ENCODE measurements around the gene FADS3.

FADS3 gene

DNA sequence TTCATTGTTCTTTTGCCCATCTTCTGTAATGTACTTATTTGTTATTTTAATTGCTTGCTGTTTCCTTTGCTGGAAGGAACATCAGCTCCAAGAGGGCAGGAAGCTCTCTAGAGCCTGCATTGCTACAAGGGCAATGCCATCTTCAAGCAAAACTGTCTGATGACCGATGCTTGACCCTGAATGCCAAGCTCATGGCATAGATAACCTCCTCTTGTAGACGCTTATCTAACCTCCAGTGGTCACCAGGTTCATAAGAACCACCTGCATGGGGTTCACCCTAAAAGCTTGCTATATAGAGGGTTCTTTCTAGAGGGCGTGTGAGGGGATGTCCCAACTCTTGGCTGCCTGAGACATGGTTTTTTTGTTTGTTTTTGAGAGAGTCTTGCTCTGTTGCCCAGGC, 16.5 kb downstream of the FADS3 start:
- Histone ChIP-seq H3K9me3 (ENCODE audit: low read length) (no peaks in the 10 kb centered on the region), H3K4me1 (ENCODE audit: insufficient read depth, low read length) (peaks cover 12% of the 10 kb centered on the region), H3K27me3 (ENCODE audit: insufficient read depth, low read length) (no peaks in the 10 kb centered on the region), H2AFZ (ENCODE audit: low read depth, low read length) (no peak overlapping the region), H3K36me3 (ENCODE audit: insufficient read depth, low read length) (no peaks in the 10 kb centered on the region), H3K4me3 (ENCODE audit: low read length) (no peak overlapping the region)

DNA sequence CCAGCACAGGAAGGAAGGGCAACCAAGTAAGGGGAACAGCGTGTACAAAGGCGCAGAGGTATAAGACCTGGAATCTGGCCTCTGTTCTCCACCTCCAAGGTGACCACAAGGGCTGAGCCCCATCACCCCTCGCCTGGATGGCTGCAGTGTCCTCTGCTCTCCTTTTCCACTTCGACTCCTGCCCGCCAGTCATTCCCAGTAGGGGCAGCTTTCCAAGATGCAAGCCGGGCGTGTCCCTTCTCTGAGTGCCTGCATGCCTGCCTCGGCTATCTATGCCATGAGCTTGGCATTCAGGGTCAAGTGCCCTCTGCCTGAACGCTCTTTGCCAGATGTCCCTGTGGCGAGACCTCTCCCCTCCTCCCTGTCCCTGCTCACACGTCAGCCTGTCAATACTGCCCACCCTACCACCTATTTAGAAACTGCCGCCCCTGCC, 17.0 kb downstream of the FADS3 start:
- no peak overlapping the region for H2AFZ ChIP-seq (ENCODE audit: low read depth, low read length)
- H3K4me3 ChIP-seq (ENCODE audit: low read length): no peak overlapping the region
- H3K36me3 ChIP-seq (ENCODE audit: insufficient read depth, low read length): no peaks in the 10 kb centered on the region
- H3K4me1 ChIP-seq (ENCODE audit: insufficient read depth, low read length): peaks cover 16% of the 10 kb centered on the region
- no peaks in the 10 kb centered on the region for H3K9me3 ChIP-seq (ENCODE audit: low read length)
- no peaks in the 10 kb centered on the region for H3K27me3 ChIP-seq (ENCODE audit: insufficient read depth, low read length)

DNA sequence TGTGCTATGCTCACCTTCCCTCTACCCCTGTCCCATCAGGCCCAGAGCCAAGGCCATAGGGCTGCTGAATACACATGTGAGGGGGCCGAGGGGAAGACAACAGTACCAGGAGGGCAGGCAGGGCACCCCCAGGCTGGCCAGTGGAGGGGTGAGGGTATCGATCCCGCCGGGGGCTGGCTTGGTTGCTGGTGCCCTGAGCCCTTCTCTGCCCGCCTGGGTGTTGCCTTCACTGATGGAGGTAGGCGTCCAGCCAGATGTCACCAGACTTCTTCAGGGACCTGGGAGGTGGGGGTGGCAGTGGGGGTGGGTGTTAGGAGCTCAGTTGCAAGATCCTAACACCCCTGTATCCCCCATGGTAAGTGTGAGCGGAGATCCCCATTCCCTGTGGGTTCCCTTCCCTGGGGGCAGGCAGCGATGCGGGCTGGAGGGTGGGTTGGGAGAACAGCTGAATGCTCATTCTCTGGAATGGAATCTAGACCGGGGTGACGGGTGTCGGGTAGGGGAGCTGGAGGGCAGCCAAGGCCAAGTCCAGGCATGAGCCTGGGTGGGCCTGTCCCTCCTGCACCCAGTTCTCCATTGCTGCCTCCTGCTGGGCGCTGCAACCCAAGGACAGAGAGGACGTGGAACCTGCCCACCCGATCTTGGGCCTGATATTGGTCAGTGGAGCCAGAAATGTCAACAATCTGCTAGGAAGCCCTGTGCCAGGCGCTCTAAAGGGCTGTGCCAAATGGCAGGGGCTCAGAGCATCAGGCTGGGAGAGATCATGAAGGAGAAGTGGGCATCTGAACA, 17.6 kb downstream of the FADS3 start:
- H3K4me1 ChIP-seq (ENCODE audit: insufficient read depth, low read length): peaks cover 19% of the 10 kb centered on the region
- no peaks in the 10 kb centered on the region for H3K36me3 ChIP-seq (ENCODE audit: insufficient read depth, low read length)
- no peak overlapping the region for H3K4me3 ChIP-seq (ENCODE audit: low read length)
- no peaks in the 10 kb centered on the region for H3K9me3 ChIP-seq (ENCODE audit: low read length)
- no peak overlapping the region for H2AFZ ChIP-seq (ENCODE audit: low read depth, low read length)
- no peaks in the 10 kb centered on the region for H3K27me3 ChIP-seq (ENCODE audit: insufficient read depth, low read length)

DNA sequence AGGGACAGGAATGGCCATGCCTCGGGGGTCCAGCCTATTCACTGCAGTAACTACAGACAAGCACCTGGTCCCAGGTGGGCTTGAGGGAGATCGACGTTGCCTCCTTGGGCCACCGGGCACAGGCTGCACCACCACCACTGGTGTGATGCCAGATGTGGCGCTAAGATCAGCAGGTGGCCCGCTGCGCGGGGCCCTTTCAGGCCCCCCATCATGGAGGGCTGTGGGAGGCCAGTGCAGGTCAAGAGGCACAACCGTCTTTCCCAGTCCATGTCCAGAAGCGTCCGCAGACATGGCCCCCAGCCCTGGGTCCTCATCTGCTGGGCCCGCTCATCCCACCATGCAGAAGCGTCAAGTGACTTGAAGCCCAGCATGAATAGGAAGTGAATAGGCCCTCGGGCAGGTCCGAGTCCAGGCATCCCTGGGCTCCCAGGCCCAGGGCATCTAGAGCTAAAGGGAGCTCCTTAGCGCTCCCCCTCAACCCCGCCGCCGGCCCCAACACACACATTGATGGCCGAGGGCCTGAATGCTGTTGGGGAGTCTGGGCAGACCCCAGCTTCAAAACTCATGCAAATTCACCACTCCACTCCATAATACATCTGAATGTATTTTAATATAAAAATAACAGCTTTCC, 18.3 kb downstream of the FADS3 start:
- H2AFZ ChIP-seq (ENCODE audit: low read depth, low read length): no peak overlapping the region
- H3K4me1 ChIP-seq (ENCODE audit: insufficient read depth, low read length): peaks cover 19% of the 10 kb centered on the region

DNA sequence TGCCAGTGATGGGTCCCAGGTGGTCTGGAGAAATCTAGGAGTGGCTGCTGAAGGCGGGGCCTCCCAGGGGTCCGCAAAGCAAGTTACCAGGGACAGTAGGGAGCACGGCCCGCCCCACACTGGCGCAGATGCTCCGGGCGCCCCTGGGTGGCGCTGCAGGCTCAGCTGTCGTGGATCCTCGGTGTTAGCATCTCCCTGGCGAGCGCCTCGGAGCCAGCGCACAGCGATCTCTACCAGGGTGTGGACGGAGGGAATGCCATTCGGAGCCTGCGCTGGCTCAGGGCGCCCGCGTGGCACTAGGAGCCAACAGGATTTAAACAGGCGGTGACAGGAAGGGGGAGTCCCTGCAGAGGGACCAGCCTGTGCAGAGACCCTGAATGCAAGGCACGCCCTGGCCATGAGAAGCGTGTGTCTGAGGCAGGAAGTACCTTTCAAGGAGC, 20.2 kb downstream of the FADS3 start:
- no peaks in the 10 kb centered on the region for H3K27me3 ChIP-seq (ENCODE audit: insufficient read depth, low read length)
- peaks cover 19% of the 10 kb centered on the region for H3K4me1 ChIP-seq (ENCODE audit: insufficient read depth, low read length)
- H3K9me3 ChIP-seq (ENCODE audit: low read length): no peaks in the 10 kb centered on the region
- H3K4me3 ChIP-seq (ENCODE audit: low read length): no peak overlapping the region
- peaks cover 12% of the 10 kb centered on the region for H3K36me3 ChIP-seq (ENCODE audit: insufficient read depth, low read length)
- no peak overlapping the region for H2AFZ ChIP-seq (ENCODE audit: low read depth, low read length)

More for the DNA sequence above, 18.3 kb downstream of the FADS3 start:
- Histone ChIP-seq H3K36me3 (ENCODE audit: insufficient read depth, low read length) (no peaks in the 10 kb centered on the region), H3K27me3 (ENCODE audit: insufficient read depth, low read length) (no peaks in the 10 kb centered on the region), H3K9me3 (ENCODE audit: low read length) (no peaks in the 10 kb centered on the region), H3K4me3 (ENCODE audit: low read length) (no peak overlapping the region)

DNA sequence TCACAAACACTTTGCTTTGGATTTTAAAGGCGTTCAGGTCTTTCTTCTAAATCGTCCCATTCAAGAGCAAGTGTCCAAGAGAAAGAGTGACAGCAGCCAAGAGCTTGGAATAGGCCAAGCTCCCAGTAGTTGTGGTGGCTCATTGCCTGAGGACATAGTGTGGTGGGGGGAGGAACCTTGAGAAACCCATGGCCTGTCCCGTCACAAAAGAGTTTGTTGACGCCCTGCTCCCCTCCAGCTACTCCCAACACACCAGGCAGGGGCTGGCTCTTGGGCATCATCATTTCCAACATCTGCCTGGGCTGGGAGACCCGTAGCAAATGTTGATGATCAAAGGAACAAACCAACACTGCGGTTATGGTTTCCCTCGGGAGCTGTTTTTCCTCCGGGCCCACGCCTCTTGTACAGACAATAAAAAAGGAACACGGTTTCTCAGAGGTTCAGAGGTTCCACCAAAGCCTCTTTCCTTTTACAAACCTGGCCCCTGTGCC, 20.8 kb downstream of the FADS3 start:
- Histone ChIP-seq H2AFZ (ENCODE audit: low read depth, low read length) (no peak overlapping the region), H3K4me1 (ENCODE audit: insufficient read depth, low read length) (peaks cover 19% of the 10 kb centered on the region), H3K27me3 (ENCODE audit: insufficient read depth, low read length) (no peaks in the 10 kb centered on the region), H3K4me3 (ENCODE audit: low read length) (no peak overlapping the region), H3K9me3 (ENCODE audit: low read length) (no peaks in the 10 kb centered on the region), H3K36me3 (ENCODE audit: insufficient read depth, low read length) (peaks cover 18% of the 10 kb centered on the region)

DNA sequence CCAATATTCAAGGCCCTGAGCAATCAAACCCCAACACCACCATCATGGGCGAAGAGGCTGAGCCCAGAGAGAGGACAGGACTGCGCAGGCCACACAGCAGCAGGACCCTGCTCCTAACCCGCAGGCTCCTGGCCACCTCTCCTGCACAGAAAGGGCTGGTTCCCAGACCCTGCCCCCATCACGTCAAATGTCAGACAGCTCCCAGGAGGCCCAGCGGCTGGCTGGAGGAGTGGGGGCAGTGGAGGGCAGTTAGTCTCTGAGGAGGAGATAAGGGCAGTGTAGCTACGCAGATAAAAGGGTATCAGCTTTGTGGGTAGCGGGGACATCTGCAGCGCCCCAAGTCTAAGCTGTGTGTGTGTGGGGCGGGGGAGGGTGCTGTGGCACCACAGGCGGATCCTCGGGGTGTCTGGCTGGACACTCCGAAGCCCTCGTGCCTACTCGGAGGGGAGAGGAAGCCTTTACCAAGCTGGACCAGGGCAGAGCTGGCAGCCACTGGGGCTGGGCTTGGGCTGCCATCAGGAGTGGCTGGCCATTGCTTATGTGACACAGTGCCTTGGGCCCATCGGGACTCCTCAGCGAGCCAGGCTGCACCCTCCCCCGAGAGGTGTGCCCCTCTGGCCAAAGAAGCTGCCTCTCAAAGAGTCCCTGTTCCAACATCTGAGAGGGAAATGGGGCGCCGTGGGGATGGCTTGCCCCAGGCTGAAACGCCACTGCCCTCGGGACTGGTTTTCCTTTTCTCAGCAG, 21.5 kb downstream of the FADS3 start:
- H3K27me3 ChIP-seq (ENCODE audit: insufficient read depth, low read length): no peaks in the 10 kb centered on the region
- no peak overlapping the region for H3K4me3 ChIP-seq (ENCODE audit: low read length)
- peaks cover 25% of the 10 kb centered on the region for H3K36me3 ChIP-seq (ENCODE audit: insufficient read depth, low read length)
- H2AFZ ChIP-seq (ENCODE audit: low read depth, low read length): no peak overlapping the region
- H3K4me1 ChIP-seq (ENCODE audit: insufficient read depth, low read length): peaks cover 19% of the 10 kb centered on the region
- H3K9me3 ChIP-seq (ENCODE audit: low read length): no peaks in the 10 kb centered on the region

DNA sequence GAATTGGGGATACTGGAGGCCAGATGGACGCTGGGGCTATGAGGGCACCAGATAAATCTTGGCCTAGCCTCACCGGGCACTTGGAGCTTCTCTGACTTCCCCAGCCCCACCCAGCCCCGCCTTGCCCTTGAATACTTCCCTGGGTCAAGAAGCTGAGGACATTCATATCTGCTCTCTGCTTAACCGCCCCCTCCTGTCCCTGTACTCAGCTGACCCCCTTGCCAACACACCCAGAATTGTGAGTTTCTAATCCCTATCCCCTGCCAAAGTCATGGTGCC, 22.0 kb downstream of the FADS3 start:
- Histone ChIP-seq H3K4me1 (ENCODE audit: insufficient read depth, low read length) (peaks cover 19% of the 10 kb centered on the region), H2AFZ (ENCODE audit: low read depth, low read length) (no peak overlapping the region), H3K36me3 (ENCODE audit: insufficient read depth, low read length) (peaks cover 29% of the 10 kb centered on the region), H3K27me3 (ENCODE audit: insufficient read depth, low read length) (no peaks in the 10 kb centered on the region), H3K9me3 (ENCODE audit: low read length) (no peaks in the 10 kb centered on the region), H3K4me3 (ENCODE audit: low read length) (no peak overlapping the region)

DNA sequence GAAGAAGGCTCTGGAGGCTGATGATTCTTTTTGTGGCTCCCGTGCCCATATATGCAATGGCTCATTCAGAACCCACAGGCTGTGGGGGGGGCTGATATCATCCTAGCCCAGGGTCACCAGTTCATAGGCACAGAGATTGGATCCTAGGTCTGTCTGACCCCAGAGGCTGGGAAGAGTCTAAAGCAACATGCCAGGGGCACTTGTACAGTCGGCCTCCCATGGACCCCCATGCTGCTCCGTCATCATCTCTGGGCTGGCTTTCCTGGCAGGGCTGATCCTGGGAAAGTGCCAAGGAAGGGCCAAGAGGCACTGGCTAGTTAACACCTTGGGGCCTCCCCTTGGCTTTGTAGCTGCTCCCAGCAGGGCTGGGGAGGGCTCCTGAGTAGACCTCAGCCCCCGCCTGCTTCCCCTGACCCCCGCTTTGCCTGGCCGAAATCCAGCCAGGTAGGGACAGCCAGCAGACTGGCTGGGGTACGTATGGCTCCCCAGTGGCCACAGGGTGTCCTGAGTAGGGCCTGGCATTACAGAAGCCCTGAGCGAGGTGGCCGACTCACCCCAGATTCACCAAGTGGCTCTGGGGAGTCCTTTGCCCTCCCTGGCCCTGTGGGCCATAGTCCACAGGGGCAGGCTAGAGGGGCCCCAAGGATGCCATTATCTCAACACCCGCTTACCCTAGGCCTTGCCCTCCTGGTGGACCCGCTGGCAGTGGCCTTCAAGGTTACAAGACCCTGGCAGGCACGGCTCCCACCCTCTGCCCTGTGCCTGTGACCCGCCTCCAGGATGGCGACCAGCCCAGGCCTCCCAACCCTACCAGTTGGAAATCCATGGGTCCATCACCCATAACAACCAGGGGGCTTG, 22.5 kb downstream of the FADS3 start:
- H3K4me1 ChIP-seq (ENCODE audit: insufficient read depth, low read length): peaks cover 19% of the 10 kb centered on the region
- no peak overlapping the region for H2AFZ ChIP-seq (ENCODE audit: low read depth, low read length)
- peaks cover 33% of the 10 kb centered on the region for H3K36me3 ChIP-seq (ENCODE audit: insufficient read depth, low read length)
- H3K27me3 ChIP-seq (ENCODE audit: insufficient read depth, low read length): no peaks in the 10 kb centered on the region
- no peaks in the 10 kb centered on the region for H3K9me3 ChIP-seq (ENCODE audit: low read length)
- no peak overlapping the region for H3K4me3 ChIP-seq (ENCODE audit: low read length)

DNA sequence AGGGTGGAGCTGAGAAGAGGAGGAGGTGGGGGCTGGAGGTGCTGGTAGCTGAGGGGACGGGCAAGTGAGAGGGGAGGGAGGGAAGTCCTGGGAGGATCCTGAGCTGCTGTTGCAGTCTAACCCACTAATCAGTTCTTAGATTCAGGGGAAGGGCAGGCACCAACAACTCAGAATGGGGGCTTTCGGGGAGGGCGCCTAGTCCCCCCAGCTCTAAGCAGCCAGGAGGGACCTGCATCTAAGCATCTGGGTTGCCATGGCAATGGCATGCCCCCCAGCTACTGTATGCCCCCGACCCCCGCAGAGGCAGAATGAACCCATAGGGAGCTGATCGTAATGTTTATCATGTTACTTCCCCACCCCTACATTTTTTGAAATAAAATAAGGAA, 24.4 kb downstream of the FADS3 start:
- H3K36me3 ChIP-seq (ENCODE audit: insufficient read depth, low read length): peaks cover 49% of the 10 kb centered on the region
- H3K9me3 ChIP-seq (ENCODE audit: low read length): no peaks in the 10 kb centered on the region
- H2AFZ ChIP-seq (ENCODE audit: low read depth, low read length): no peak overlapping the region
- peaks cover 19% of the 10 kb centered on the region for H3K4me1 ChIP-seq (ENCODE audit: insufficient read depth, low read length)
- H3K27me3 ChIP-seq (ENCODE audit: insufficient read depth, low read length): no peaks in the 10 kb centered on the region
- H3K4me3 ChIP-seq (ENCODE audit: low read length): no peak overlapping the region

DNA sequence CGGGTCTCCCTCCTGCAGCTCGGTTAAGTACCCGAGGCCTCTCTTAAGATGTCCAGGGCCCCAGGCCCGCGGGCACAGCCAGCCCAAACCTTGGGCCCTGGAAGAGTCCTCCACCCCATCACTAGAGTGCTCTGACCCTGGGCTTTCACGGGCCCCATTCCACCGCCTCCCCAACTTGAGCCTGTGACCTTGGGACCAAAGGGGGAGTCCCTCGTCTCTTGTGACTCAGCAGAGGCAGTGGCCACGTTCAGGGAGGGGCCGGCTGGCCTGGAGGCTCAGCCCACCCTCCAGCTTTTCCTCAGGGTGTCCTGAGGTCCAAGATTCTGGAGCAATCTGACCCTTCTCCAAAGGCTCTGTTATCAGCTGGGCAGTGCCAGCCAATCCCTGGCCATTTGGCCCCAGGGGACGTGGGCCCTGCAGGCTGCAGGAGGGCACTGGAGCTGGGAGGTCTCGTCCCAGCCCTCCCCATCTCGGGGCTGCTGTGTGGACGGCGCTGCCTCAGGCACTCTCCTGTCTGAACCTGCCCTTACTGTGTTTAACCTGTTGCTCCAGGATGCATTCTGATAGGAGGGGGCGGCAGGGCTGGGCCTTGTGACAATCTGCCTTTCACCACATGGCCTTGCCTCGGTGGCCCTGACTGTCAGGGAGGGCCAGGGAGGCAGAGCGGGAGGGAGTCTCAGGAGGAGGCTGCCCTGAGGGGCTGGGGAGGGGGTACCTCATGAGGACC, 25.0 kb downstream of the FADS3 start:
- Histone ChIP-seq H3K36me3 (ENCODE audit: insufficient read depth, low read length) (peaks cover 55% of the 10 kb centered on the region), H3K4me3 (ENCODE audit: low read length) (no peak overlapping the region)

More for the DNA sequence above, 25.0 kb downstream of the FADS3 start:
- Histone ChIP-seq H3K4me1 (ENCODE audit: insufficient read depth, low read length) (peaks cover 19% of the 10 kb centered on the region), H2AFZ (ENCODE audit: low read depth, low read length) (no peak overlapping the region), H3K27me3 (ENCODE audit: insufficient read depth, low read length) (no peaks in the 10 kb centered on the region), H3K9me3 (ENCODE audit: low read length) (no peaks in the 10 kb centered on the region)
